ENCODE results near the gene SYNPO.

DNA sequence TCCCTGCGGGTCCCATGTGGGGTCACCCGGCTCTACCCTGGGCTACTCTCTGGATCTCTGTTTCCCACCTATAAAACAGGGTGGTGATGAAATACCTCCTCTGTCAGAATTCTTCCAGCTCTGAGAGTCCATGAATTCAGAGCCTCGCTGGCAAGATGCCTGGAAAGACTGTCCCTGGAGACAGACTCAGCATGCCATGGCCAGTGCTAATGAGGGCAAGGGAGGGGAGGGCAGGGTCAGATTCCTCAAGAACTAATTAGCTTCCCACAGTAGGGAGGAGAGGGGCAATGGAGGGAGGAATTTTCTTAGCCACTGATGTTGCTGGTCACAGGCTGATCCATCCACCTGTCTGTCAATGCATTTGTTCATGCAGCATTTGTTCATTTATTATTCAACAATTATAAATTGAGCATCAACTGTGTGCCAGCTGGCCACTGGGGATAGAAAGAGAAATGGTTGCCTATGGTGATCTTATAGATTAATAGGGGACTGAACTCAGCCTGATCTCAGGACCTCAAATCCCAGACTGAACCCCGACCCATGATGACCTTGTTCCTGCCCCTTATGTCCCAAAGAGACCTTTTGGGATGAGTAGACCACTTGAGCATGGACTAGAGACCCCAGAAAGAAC is 4.7 kb downstream of the SYNPO start:
- TF ChIP-seq, protein P1, sequence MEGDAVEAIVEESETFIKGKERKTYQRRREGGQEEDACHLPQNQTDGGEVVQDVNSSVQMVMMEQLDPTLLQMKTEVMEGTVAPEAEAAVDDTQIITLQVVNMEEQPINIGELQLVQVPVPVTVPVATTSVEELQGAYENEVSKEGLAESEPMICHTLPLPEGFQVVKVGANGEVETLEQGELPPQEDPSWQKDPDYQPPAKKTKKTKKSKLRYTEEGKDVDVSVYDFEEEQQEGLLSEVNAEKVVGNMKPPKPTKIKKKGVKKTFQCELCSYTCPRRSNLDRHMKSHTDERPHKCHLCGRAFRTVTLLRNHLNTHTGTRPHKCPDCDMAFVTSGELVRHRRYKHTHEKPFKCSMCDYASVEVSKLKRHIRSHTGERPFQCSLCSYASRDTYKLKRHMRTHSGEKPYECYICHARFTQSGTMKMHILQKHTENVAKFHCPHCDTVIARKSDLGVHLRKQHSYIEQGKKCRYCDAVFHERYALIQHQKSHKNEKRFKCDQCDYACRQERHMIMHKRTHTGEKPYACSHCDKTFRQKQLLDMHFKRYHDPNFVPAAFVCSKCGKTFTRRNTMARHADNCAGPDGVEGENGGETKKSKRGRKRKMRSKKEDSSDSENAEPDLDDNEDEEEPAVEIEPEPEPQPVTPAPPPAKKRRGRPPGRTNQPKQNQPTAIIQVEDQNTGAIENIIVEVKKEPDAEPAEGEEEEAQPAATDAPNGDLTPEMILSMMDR (IDR thresholded peaks at IDR 0.05; ENCODE audit: low read depth, low read length, poor library complexity, severe bottlenecking): no peak
- TF ChIP-seq EZH2phosphoT487 (IDR thresholded peaks at IDR 0.05; ENCODE audit: borderline replicate concordance, low read length): no peak

Measured in DOHH2 (cell line).